Skeletal muscle cell (primary cell): ENCODE data around the gene THADA.

Experiments used
- DNase-seq: peaks from one replicate; pipeline ENCODE4 v3.0.0-alpha.2; 2010; ENCODE audit warnings: low read depth
- H3K4me3 ChIP-seq: 2 replicates; pipeline ENCODE4 v1.5.1; 2011; ENCODE audit warnings: low read depth, mild to moderate bottlenecking, control low read depth, low read length, moderate library complexity

THADA gene

GRCh38 chr2:43346602-43347567, 249.0 kb downstream of the THADA start:
- no peak overlapping the region for H3K4me3 ChIP-seq
- DNase-seq: no peak

- no peak overlapping the region for H3K4me3 ChIP-seq
- no peak for DNase-seq
Observed at GRCh38 chr2:43345872-43346271, 250.0 kb downstream of the THADA start.

GRCh38 chr2:43345391-43345813, 250.4 kb downstream of the THADA start:
- no peak overlapping the region for H3K4me3 ChIP-seq
- DNase-seq: peak; percentile 56

DNA sequence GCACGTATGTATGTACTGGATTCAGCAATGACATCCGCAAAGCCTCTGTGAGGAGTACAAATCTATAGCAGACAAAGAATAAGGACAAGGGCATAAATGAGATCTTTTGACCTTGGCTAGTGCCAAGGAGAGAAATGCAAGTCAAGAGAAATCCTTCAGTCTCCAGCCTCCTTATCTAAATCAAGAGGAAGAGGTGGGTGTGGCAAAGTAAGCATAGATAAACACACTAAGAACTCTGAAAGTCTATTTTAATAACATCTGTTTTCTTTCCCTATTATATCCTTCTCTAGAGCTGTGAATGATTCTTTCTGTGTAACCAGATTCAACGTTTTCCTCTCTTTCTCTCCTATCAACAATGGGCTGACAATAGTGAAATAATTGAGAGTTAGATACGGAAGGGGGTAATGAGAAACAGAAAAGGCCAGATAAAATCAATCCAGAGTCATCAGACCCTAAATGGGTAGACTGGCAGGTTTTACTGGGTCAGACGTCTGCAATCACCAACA, 250.9 kb downstream of the THADA start:
- no peak for DNase-seq
- H3K4me3 ChIP-seq: no peak overlapping the region

DNA sequence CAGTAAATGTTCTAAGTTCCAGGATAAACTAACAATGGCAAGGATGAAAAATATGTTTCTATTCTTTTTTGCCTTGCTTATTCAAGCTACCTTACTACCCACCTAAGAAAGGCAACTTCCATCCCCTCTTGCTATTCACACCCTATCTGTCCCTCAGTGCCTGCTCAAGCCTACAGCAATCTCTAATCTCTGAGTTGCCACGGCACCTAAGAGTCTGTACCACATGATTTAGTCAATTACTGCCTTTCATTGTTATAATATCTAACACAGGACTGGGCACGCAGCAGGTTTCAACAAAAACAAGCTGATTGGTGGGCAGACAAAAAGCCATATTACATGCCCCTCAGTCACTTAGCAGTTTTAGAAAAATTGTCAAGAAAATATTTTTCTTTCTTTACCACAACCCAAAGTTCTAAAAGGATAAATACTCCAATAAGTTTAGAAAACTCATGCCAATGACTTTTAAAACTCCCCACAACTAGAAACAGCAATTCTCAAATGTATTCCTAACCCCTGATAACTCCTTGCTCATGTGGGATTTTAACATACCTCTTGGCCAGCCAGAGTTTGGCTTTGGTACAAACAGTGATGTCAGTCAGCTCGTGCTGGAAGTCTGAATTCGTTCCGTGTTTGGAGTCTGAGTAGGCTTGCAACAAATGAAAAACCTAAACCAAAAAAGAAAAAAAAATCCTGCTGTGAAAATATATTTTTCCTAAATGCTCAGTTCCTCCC, 252.1 kb downstream of the THADA start:
- H3K4me3 ChIP-seq: no peak overlapping the region
- DNase-seq: peak; percentile 79

GRCh38 chr2:43341959-43342757, 253.7 kb downstream of the THADA start:
- no peak overlapping the region for H3K4me3 ChIP-seq
- DNase-seq: no peak

DNA sequence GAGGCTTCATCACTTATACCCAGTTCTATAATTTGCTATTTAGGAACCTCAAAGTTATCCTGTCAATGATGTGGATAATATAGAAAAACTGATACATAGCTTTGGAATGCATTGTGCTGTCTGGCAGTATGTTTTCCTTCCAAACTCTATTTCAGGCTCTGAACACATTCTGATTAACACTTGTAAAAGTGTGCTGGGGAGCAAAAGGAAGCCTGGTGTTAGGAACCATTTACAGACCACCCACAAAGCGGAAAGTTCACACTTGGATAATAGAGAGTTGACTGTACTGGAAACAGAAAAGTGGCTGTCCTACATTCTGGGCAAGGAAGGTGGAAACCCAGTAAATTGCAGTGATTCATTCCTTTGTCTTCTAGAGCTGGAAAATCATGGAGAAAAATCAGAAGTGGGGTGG, 254.9 kb downstream of the THADA start:
- no peak overlapping the region for H3K4me3 ChIP-seq
- DNase-seq: no peak

- H3K4me3 ChIP-seq: no peak overlapping the region
- DNase-seq: peak; percentile 49
Observed at GRCh38 chr2:43340066-43340465, 255.8 kb downstream of the THADA start.

DNA sequence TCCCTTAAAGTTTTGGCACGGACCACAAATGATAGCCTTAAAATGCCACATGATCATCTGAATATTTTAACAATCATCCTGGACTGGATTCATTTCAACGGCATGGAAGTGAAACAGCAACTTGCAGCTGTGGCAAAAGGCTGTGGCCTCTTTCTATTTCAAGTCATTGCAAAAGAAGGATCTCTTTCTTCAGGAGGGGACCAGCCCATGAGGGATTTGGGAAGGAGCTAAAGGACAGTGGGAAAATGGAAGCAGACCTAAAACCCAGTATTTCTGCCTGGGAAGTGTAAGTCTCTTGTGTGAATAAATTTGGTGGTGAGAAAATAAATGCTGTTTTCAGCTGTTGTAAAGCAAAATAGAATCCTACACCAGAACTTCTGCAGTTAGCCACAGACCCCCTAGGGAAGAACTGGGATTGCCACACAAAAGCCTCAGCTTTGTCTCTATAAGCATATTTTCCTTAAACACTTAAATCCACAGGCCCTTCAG, 262.1 kb downstream of the THADA start:
- peak; percentile 72 for DNase-seq
- no peak overlapping the region for H3K4me3 ChIP-seq

GRCh38 chr2:43333101-43333655, 262.7 kb downstream of the THADA start:
- H3K4me3 ChIP-seq: no peak overlapping the region
- DNase-seq: no peak

DNA sequence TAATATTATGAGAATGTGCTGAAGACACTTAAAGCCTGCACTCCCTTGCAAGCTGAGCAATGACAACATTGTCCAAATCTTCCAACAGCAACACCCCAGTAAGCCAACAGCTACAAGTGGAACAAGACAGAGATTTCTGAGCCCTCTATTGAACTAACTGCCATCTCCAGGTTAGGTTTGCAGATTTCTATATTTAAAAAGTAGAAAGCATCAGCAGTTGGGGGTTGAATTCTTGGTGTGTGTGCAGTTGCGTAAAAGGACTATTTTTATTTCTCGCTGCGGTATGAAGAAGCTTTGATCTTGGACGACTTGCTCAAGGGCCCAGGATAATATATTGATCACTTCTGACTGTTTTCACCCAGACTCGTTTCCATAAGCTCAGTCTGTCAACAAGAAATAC, 263.2 kb downstream of the THADA start:
- H3K4me3 ChIP-seq: no peak overlapping the region
- no peak for DNase-seq

DNA sequence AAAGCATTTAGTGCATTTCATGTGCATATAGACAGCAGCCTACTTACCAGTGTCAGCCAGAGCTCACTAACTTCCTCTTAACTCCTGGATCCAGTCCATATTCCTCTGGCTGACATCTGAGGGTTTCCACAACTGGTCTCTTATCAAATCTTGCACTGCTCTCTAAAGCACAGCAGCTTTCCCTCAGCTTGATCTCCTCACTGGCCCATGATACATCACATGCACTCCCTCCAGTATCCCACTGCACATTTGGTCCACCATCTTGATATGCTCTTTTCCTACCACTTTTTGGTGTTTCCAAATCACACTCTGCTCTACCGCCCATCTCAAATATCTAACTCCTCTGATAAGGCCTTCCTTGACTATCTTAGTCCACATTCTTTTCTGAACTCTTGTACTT, 264.4 kb downstream of the THADA start:
- no peak overlapping the region for H3K4me3 ChIP-seq
- DNase-seq: no peak

DNA sequence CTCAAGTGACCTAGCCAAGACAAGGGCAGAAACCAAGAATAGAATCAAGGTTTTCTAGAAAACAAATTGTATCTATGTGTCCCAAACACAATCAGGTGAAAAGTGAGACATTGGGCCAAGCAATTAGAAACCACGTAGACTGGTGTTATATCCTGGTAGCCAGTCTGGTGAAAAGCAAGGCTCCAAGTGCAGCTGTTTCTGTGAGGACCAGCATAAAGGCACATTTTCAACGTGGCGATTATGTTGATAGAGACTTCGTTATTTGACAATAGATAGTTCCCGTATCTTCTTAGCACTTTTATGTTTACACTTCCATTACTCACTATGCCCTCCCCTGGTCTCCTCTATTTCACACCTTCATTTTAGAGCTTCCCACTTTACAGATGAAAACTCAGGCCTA, 266.2 kb downstream of the THADA start:
- no peak for DNase-seq
- H3K4me3 ChIP-seq: no peak overlapping the region

- H3K4me3 ChIP-seq: no peak overlapping the region
- no peak for DNase-seq
Observed at GRCh38 chr2:43328832-43329231, 267.0 kb downstream of the THADA start.

GRCh38 chr2:43328133-43328532, 267.7 kb downstream of the THADA start:
- no peak overlapping the region for H3K4me3 ChIP-seq
- peak; percentile 77 for DNase-seq

DNA sequence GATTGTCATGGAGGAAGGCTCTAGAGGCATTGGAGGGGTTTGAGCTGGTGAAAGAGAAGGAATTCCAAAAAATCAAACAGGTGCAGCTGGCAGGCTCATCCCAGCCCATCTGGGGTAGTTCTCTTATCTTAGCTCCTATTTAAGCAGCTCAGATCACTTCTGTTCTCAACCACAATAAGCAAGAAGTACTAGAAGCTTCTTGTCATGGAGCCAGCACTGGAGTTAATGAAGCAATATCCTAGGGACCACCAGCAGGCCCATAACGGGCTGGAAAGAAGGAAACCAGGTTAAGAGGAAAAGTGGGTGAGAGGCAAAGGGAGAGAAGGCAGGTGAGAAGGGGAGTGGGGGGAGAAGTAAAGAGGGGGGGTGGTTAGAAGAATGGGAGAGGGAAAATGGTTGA, 268.7 kb downstream of the THADA start:
- no peak for DNase-seq
- H3K4me3 ChIP-seq: no peak overlapping the region

GRCh38 chr2:43326101-43326825, 269.6 kb downstream of the THADA start:
- no peak for DNase-seq
- no peak overlapping the region for H3K4me3 ChIP-seq

- no peak for DNase-seq
Observed at GRCh38 chr2:43325107-43325811, 270.6 kb downstream of the THADA start.

More at GRCh38 chr2:43325107-43325811, 270.6 kb downstream of the THADA start:
- no peak overlapping the region for H3K4me3 ChIP-seq
